IPS DF 6.9 (cell line): ENCODE measurements around the gene PATE1.
"Not testable (repeated sequence)": the region's sequence is repeated elsewhere in the genome, so short reads cannot be mapped to it uniquely, and the experiment has no call there.

Experiments used
- DNase-seq: peaks from one replicate; pipeline ENCODE4 v3.0.0-alpha.2; 2013; ENCODE audit warnings: low read depth, low spot score
- H3K27ac ChIP-seq: one replicate; pipeline ENCODE4 v1.5.1; 2013; ENCODE audit warnings: low read length, control low read depth
- H3K27me3 ChIP-seq: 2 replicates; pipeline ENCODE4 v1.6.1; 2013; ENCODE audit warnings: mild to moderate bottlenecking, low read length; ENCODE audit not compliant: control insufficient read depth, insufficient read depth
- H3K36me3 ChIP-seq: 2 replicates; pipeline ENCODE4 v1.6.1; 2013; ENCODE audit warnings: low read length; ENCODE audit not compliant: control insufficient read depth, insufficient read depth
- H3K4me1 ChIP-seq: 2 replicates; pipeline ENCODE4 v1.6.1; 2013; ENCODE audit warnings: low read length; ENCODE audit not compliant: control insufficient read depth, insufficient read depth
- H3K4me3 ChIP-seq: 2 replicates; pipeline ENCODE4 v1.5.1; 2013; ENCODE audit warnings: mild to moderate bottlenecking, low read length
- H3K9me3 ChIP-seq: 2 replicates; pipeline ENCODE4 v1.6.1; 2013; ENCODE audit warnings: low read length, inconsistent platforms; ENCODE audit not compliant: control insufficient read depth, insufficient read depth
- WGBS: extraction: QIAGEN DNeasy Blood & Tissue Kit; methylation state at CpG from one replicate; pipeline ENCODE4 v1.1.7; 2013; ENCODE audit warnings: mixed read lengths, missing lambda C conversion rate; ENCODE audit not compliant: insufficient read length, insufficient coverage; 5-methylcytosine and 5-hydroxymethylcytosine counted together

PATE1 gene

GRCh38 chr11:125745979-125746378, at the start of gene PATE1:
Gene PATE1 (plus strand): TSS chr11:125746279. CDS start chr11:125746305, 26 bp downstream.
- H3K36me3 ChIP-seq = no peaks in the 10 kb centered on the region
- no CpG with 5 or more reads among the region's 3 CpGs for WGBS
- H3K4me3 ChIP-seq = no peak within 1 kb of the TSS
- no peak within 1 kb of the TSS for H3K27ac ChIP-seq
- no peaks in the 10 kb centered on the region; the same call in 1 of the 2 replicates for H3K27me3 ChIP-seq
- H3K9me3 ChIP-seq = no peaks in the 10 kb centered on the region
- H3K4me1 ChIP-seq = no peaks in the 10 kb centered on the region
- no peak for DNase-seq

- Histone ChIP-seq H3K9me3 (no peaks in the 10 kb centered on the region), H3K27me3 (no peaks in the 10 kb centered on the region), H3K4me3 (no peak overlapping the region), H3K36me3 (no peaks in the 10 kb centered on the region), H3K4me1 (no peaks in the 10 kb centered on the region), H3K27ac (no peak overlapping the region)
- no CpG with 5 or more reads among the region's 6 CpGs for WGBS
- DNase-seq = no peak
Measured at GRCh38 chr11:125701018-125701610, 45.0 kb upstream of the PATE1 start.

GRCh38 chr11:125701858-125702621, 44.0 kb upstream of the PATE1 start:
- Histone ChIP-seq H3K27me3 (no peaks in the 10 kb centered on the region), H3K9me3 (no peaks in the 10 kb centered on the region), H3K27ac (no peak overlapping the region), H3K4me1 (no peaks in the 10 kb centered on the region), H3K36me3 (no peaks in the 10 kb centered on the region), H3K4me3 (no peak overlapping the region)
- DNase-seq = no peak
- whole genome bisulfite sequencing = no CpG with 5 or more reads among the region's 6 CpGs

- not testable (repeated sequence) for H3K36me3 ChIP-seq, H3K4me1 ChIP-seq, H3K27ac ChIP-seq, H3K27me3 ChIP-seq, DNase-seq, H3K4me3 ChIP-seq, H3K9me3 ChIP-seq
- no CpG with 5 or more reads among the region's 24 CpGs for WGBS
Measured at GRCh38 chr11:125704686-125705085, 41.4 kb upstream of the PATE1 start.

- no peak for DNase-seq
- H3K4me3 ChIP-seq = no peak overlapping the region
- H3K27me3 ChIP-seq = no peaks in the 10 kb centered on the region
- H3K36me3 ChIP-seq = no peaks in the 10 kb centered on the region
- H3K27ac ChIP-seq = no peak overlapping the region
- no peaks in the 10 kb centered on the region for H3K4me1 ChIP-seq
- no peaks in the 10 kb centered on the region for H3K9me3 ChIP-seq
- WGBS = no CpG with 5 or more reads among the region's 6 CpGs
Measured at GRCh38 chr11:125720781-125721180, 25.3 kb upstream of the PATE1 start.

- Histone ChIP-seq H3K27ac (no peak overlapping the region), H3K4me1 (no peaks in the 10 kb centered on the region), H3K36me3 (no peaks in the 10 kb centered on the region), H3K4me3 (no peak overlapping the region), H3K9me3 (no peaks in the 10 kb centered on the region), H3K27me3 (no peaks in the 10 kb centered on the region)
- no peak for DNase-seq
- WGBS = no CpG with 5 or more reads among the region's 1 CpG
Measured at GRCh38 chr11:125724125-125724524, 22.0 kb upstream of the PATE1 start.

- H3K4me3 ChIP-seq = no peak overlapping the region
- H3K9me3 ChIP-seq = no peaks in the 10 kb centered on the region
- WGBS = no CpG with 5 or more reads among the region's 3 CpGs
- H3K4me1 ChIP-seq = no peaks in the 10 kb centered on the region
- H3K27me3 ChIP-seq = no peaks in the 10 kb centered on the region
- no peak overlapping the region for H3K27ac ChIP-seq
- no peaks in the 10 kb centered on the region for H3K36me3 ChIP-seq
- no peak for DNase-seq
Measured at GRCh38 chr11:125728969-125729368, 17.1 kb upstream of the PATE1 start.

- Histone ChIP-seq H3K27me3 (no peaks in the 10 kb centered on the region), H3K4me1 (no peaks in the 10 kb centered on the region), H3K4me3 (no peak overlapping the region), H3K27ac (no peak overlapping the region), H3K9me3 (no peaks in the 10 kb centered on the region), H3K36me3 (no peaks in the 10 kb centered on the region)
- DNase-seq = no peak
Measured at GRCh38 chr11:125740617-125741016, 5.5 kb upstream of the PATE1 start.

GRCh38 chr11:125743681-125744080, 2.4 kb upstream of the PATE1 start:
- no peak for DNase-seq
- Histone ChIP-seq H3K27me3 (no peaks in the 10 kb centered on the region; the same call in 1 of the 2 replicates), H3K4me3 (no peak overlapping the region), H3K27ac (no peak overlapping the region), H3K4me1 (no peaks in the 10 kb centered on the region), H3K36me3 (no peaks in the 10 kb centered on the region), H3K9me3 (no peaks in the 10 kb centered on the region)
- no CpG with 5 or more reads among the region's 1 CpG for WGBS

- Histone ChIP-seq H3K27me3 (no peaks in the 10 kb centered on the region; the same call in 1 of the 2 replicates), H3K4me3 (no peak overlapping the region), H3K4me1 (no peaks in the 10 kb centered on the region), H3K36me3 (no peaks in the 10 kb centered on the region), H3K27ac (no peak overlapping the region), H3K9me3 (no peaks in the 10 kb centered on the region)
- DNase-seq = peak; percentile 4
- WGBS = no CpG with 5 or more reads among the region's 2 CpGs
Measured at GRCh38 chr11:125750629-125751028, 4.5 kb downstream of the PATE1 start.

GRCh38 chr11:125756050-125756449, 10.0 kb downstream of the PATE1 start:
- H3K9me3 ChIP-seq = no peaks in the 10 kb centered on the region
- no peak overlapping the region for H3K27ac ChIP-seq
- H3K36me3 ChIP-seq = no peaks in the 10 kb centered on the region
- no peaks in the 10 kb centered on the region for H3K4me1 ChIP-seq
- no peak overlapping the region for H3K4me3 ChIP-seq
- H3K27me3 ChIP-seq = no peaks in the 10 kb centered on the region
- WGBS = no CpG with 5 or more reads among the region's 7 CpGs
- DNase-seq = no peak
